Activated CD4-positive, alpha-beta memory T cell treated with anti-CD3 and anti-CD28 coated beads for 36 hours (primary cell): Measurements from ENCODE around the gene CD4. TPM values are rescaled to one million over a fixed set of nuclear protein-coding genes. Genes with fewer than 3 reads are reported as not detected.
A peak's percentile ranks its signal among the peaks of the same experiment; 100 is the strongest.

ENCODE experiments used
- CTCF ChIA-PET: fragments of 350-600 bp; sonication (Branson Sonifier 250); formaldehyde crosslinking; loops from one replicate; lab custom pipeline; 2021; ENCODE audit warnings: antibody characterized with exemption, inconsistent platforms; lab: Charles Lee
- POLR2A ChIA-PET: fragments of 350-600 bp; sonication (Branson Sonifier 250); formaldehyde crosslinking; loops from one replicate; lab custom pipeline; 2021; ENCODE audit warnings: antibody characterized with exemption; lab: Charles Lee
- DNase-seq: peaks from one replicate; pipeline ENCODE4 v3.0.0-alpha.2; 2020
- H3K27ac Mint-ChIP-seq: one replicate; pipeline ENCODE4 v1.8.0; 2021; ENCODE audit warnings: mixed read lengths
- H3K27me3 Mint-ChIP-seq: one replicate; pipeline ENCODE4 v1.8.0; 2021; ENCODE audit warnings: mixed read lengths
- H3K36me3 Mint-ChIP-seq: one replicate; pipeline ENCODE4 v1.8.0; 2021; ENCODE audit warnings: mixed read lengths
- H3K4me1 Mint-ChIP-seq: one replicate; pipeline ENCODE4 v1.8.0; 2021; ENCODE audit warnings: low read depth, mixed read lengths
- H3K4me3 Mint-ChIP-seq: one replicate; pipeline ENCODE4 v1.8.0; 2021; ENCODE audit warnings: mild to moderate bottlenecking, mixed read lengths
- H3K9me3 Mint-ChIP-seq: one replicate; pipeline ENCODE4 v1.8.0; 2021; ENCODE audit warnings: mixed read lengths
- intact Hi-C: fragments of 100-400 bp; cut with micrococcal nuclease; formaldehyde crosslinking; loops from one replicate; pipeline ENCODE4 v1.15.1; 2023
- total RNA-seq, 2 experiments: library from RNA; stranded (reverse); gene quantifications; one replicate each; pipeline ENCODE4 v1.2.3, GENCODE V29; 2021

The CD4 gene
- total RNA-seq, 2 experiments from 2014 or later = 290 to 300 TPM

DNA sequence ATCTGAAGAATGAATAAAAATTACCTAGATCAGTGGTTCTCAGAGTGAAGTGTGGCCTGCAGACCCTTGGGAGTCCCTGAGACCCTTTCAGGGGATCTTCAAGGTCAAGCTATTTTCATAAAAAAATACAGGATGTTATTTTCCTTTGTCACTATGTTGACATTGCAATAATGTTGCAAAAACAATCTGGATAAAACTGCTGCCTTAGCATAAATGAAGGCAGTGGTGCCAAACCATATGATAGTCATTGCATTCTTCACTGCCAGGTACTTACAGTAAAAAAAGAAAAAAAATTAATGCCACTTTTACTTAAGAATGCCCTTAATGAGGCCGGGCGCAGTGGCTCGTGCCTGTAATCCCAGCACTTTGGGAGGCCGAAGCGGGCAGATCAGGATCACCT is 2.0 kb upstream of the CD4 start:
- intact Hi-C loops = loop anchor here (5.0 to 10.0 kb wide), 2 partner anchors 180 to 333 kb away; partner anchors contain the start of genes CHD4 and TAPBPL
- no peaks in the 10 kb centered on the region for H3K9me3 Mint-ChIP-seq
- peaks cover 61% of the 10 kb centered on the region for H3K4me1 Mint-ChIP-seq
- peaks cover 19% of the 10 kb centered on the region for H3K36me3 Mint-ChIP-seq
- H3K4me3 Mint-ChIP-seq = peak overlapping the region; percentile 51
- ChIA-PET CTCF (interaction anchor here (0.6 to 10.5 kb wide), 7 partner anchors 9 to 103 kb away, joined by 3 to 81 read pairs (median 4); partner anchors contain the start of genes CDCA3, MLF2 and USP5), POLR2A (interaction anchor here (0.9 to 1.7 kb wide), 3 partner anchors 10 to 65 kb away, joined by 3 to 6 read pairs (median 3); partner anchors contain the start of genes LAG3 and USP5)
- no peaks in the 10 kb centered on the region for H3K27me3 Mint-ChIP-seq
- no peak for DNase-seq
- H3K27ac Mint-ChIP-seq = peak overlapping the region; percentile 81

DNA sequence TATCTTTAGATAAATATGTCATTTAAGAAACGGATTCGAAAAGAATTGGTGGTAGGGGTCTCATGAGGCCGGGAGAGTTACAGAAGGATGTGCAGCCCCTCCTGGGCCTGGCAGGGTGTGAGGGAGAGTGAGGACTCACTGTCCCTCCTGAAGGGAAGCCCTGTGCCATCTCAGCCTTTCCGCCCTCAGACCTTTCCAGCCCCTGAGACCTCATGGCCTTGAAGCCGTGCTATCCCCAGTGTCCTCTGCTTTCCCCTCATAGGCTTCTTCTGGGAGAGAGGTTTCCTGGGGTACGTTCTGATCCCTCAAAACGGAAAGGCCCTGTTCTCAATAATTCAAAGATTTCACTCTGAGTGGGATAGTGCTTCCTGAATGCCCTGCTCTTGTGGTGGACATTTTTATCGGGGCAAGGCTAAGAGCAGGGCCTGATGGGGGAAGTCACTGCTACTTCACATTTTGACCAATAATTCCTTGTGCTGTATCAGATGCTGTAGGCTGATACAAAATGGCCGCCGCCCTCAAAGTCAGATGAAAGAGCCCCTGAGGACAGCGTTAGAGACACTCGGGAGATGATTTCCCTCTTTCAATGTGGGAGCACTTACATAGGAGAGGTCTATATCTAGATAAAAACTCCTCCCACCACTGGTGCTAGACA is 1.3 kb downstream of the CD4 start:
- POLR2A ChIA-PET = interaction anchor here (1.4 to 4.6 kb wide), 9 partner anchors 12 to 101 kb away, joined by 3 to 37 read pairs (median 12); partner anchors contain the start of genes LAG3, MLF2, P3H3 and PTMS

DNA sequence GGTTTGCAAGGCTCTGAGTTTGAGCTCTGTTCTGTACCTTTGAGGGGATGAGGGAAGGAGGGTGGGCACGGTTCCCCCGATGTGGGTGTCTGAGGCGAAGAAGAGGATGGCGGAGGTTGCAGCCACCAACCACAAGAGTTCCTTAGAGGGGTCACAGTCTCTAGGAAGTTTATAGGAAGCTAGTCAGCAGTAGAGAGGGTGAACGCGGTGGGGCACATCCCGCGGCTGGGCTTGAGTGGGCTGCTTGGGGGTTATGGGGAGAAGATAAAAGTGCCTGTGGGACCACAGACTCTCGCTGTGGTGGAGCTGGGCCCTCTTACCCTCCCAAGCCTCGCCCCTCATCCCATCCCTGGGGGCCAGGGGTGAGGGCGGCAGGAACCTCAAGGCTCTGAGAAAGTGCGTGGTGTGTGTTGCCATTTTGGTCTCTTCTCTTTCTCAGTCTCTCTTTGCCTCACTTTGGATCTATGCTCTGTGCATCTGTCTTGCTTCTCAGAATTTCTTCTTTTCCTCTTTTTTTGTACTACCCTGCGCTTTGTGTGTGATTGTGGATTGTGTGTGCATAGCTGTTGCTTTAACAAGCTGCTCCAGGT is 2.7 kb downstream of the CD4 start:
- Mint-ChIP-seq H3K4me3 (peak overlapping the region; percentile 91), H3K27me3 (no peaks in the 10 kb centered on the region), H3K36me3 (peaks cover 53% of the 10 kb centered on the region), H3K4me1 (peaks cover 53% of the 10 kb centered on the region), H3K27ac (peak overlapping the region; percentile 95), H3K9me3 (no peaks in the 10 kb centered on the region)
- ChIA-PET POLR2A (interaction anchor here (0.6 to 4.6 kb wide), 14 partner anchors 8 to 257 kb away, joined by 3 to 37 read pairs (median 6); partner anchors contain the start of genes COPS7A, GAPDH, LAG3 and MLF2), CTCF (interaction anchor here (0.6 to 5.8 kb wide), 21 partner anchors 12 to 453 kb away, joined by 3 to 47 read pairs (median 4); partner anchors contain the start of genes COPS7A, GPR162, MLF2 and PTMS)
- intact Hi-C loops = loop anchor here (1.0 to 2.0 kb wide), 3 partner anchors 17 to 35 kb away; no protein-coding TSS in a partner anchor
- DNase-seq = peak; percentile 40

More for the DNA sequence above, 1.3 kb downstream of the CD4 start:
- H3K36me3 Mint-ChIP-seq = peaks cover 43% of the 10 kb centered on the region
- H3K9me3 Mint-ChIP-seq = no peaks in the 10 kb centered on the region
- intact Hi-C loops = loop anchor here (2.0 kb wide), 1 partner anchor 16 kb away; no protein-coding TSS in a partner anchor
- peak overlapping the region; percentile 91 for H3K4me3 Mint-ChIP-seq
- peaks cover 52% of the 10 kb centered on the region for H3K4me1 Mint-ChIP-seq
- peak; percentile 74 for DNase-seq
- CTCF ChIA-PET = interaction anchor here (1.6 to 5.8 kb wide), 8 partner anchors 10 to 170 kb away, joined by 3 to 47 read pairs (median 10); partner anchors contain the start of genes MLF2, PTMS and ZNF384
- peak overlapping the region; percentile 95 for H3K27ac Mint-ChIP-seq
- H3K27me3 Mint-ChIP-seq = no peaks in the 10 kb centered on the region

DNA sequence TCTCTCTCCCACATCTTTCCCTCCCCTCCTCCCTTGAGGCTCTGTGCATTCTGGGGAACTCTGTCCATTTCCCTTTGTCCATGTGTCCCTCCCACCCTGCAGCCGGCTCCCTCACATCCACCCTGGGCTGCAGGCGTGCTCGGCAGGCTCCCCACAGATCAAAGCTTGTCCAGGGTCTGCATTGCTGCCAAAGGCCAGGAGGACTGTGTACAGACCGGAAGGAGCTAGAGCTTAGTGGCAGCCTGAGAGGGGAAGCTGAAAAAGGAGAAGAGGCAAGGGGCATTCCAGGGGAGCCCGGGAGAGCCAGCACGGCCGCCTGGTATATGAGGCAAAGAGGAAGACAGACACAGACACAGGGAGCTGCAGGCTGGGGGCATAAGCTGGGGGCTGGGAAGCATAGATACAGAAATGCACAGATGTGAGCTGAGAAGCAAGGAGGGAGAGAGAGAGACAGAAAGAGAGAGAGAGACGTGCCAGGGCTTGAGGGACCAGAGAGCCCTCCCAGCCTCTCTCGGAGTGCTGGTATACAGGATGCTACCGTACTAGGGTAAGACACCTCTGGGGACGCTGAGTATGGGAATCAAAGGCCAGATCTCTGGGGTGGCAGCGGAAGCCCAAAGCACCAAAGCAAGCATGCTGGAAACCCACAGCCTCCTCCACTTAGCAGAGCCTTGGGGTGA is 3.3 kb downstream of the CD4 start:
- H3K9me3 Mint-ChIP-seq = no peaks in the 10 kb centered on the region
- DNase-seq = peak; percentile 55
- ChIA-PET CTCF (interaction anchor here (0.9 to 5.8 kb wide), 22 partner anchors 12 to 175 kb away, joined by 3 to 47 read pairs (median 4); partner anchors contain the start of genes COPS7A, GPR162, MLF2 and P3H3), POLR2A (interaction anchor here (0.8 to 4.6 kb wide), 14 partner anchors 9 to 258 kb away, joined by 3 to 37 read pairs (median 5); partner anchors contain the start of genes CDCA3, COPS7A, GAPDH and LAG3)
- H3K4me1 Mint-ChIP-seq = peaks cover 54% of the 10 kb centered on the region
- intact Hi-C loops = loop anchor here (1.0 to 2.0 kb wide), 2 partner anchors 28 to 34 kb away; no protein-coding TSS in a partner anchor
- H3K27me3 Mint-ChIP-seq = no peaks in the 10 kb centered on the region
- H3K27ac Mint-ChIP-seq = peak overlapping the region; percentile 95
- H3K4me3 Mint-ChIP-seq = peak overlapping the region; percentile 91
- peaks cover 59% of the 10 kb centered on the region for H3K36me3 Mint-ChIP-seq

DNA sequence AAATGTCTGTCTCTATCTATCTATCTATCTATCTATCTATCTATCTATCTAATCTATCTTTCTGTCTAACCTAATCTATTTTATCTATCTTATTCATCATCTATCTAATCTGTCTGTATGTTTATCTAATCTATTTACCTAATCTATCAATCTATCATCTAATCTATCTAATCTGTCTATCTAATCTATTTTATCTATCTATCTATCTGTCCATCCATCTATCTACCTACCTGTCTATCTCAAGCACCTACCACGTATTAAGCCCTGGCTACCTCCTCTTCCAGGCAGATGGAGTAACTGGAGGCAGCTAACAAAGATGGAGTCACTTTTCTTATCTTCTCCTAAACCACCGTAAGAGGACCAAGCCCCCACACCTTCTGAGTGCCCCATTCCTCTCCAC is 5.8 kb downstream of the CD4 start:
- DNase-seq = no peak
- POLR2A ChIA-PET = no interaction called here
- Mint-ChIP-seq H3K4me3 (no peak overlapping the region), H3K36me3 (peaks cover 71% of the 10 kb centered on the region), H3K9me3 (no peaks in the 10 kb centered on the region), H3K27ac (peak overlapping the region; percentile 34), H3K4me1 (peaks cover 57% of the 10 kb centered on the region), H3K27me3 (no peaks in the 10 kb centered on the region)
- CTCF ChIA-PET = interaction anchor here (1.4 to 2.7 kb wide), 4 partner anchors 16 to 225 kb away, joined by 3 to 11 read pairs (median 6); partner anchors contain the start of gene MLF2
- intact Hi-C loops = no loop called here

DNA sequence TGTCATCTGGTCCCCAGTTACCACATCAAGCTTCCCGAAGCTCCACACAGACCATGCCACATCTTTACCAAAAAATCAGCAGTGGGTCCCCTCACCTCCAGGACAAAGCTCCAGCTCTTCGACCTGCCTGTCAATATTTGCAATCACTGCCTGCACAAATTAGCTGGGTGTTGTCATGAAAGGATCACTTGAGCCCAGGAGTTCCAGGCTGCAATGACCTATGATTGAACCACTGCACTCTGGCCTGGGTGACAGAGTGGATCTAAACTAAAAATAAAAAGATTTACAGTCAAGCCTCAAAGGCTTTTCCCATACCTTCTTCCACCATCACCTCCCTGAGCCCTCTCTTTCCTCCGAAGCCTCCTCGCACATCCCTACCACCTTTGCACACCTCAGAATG is 7.2 kb downstream of the CD4 start:
- Mint-ChIP-seq H3K9me3 (no peaks in the 10 kb centered on the region), H3K27ac (no peak overlapping the region), H3K4me1 (peaks cover 57% of the 10 kb centered on the region), H3K4me3 (no peak overlapping the region), H3K36me3 (peaks cover 65% of the 10 kb centered on the region), H3K27me3 (no peaks in the 10 kb centered on the region)
- CTCF ChIA-PET = interaction anchor here (1.1 to 2.7 kb wide), 4 partner anchors 18 to 43 kb away, joined by 3 to 11 read pairs (median 6); partner anchors contain the start of gene MLF2
- POLR2A ChIA-PET = interaction anchor here (0.6 kb wide), 1 partner anchor 247 kb away, joined by 3 read pairs; no protein-coding TSS in a partner anchor
- no peak for DNase-seq
- intact Hi-C loops = no loop called here

DNA sequence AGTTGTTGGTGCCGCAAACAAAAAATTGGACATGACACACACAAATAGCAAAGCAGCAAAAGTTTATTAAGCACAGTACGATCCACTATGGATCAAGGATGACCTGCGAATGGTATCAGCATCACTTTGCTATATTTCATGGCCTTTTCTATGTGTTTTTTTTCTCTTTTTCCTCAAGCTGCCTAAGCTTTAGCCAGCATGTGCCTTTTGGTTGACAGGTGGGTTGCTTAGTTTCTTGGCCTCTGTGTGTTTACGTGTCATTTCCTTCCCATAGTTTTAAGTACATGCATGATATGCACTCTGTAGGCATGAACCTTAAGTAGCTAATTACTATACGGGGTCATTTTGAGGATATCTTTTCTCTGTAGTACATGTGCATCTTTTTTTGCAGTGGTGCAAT is 9.8 kb downstream of the CD4 start:
- Mint-ChIP-seq H3K9me3 (no peaks in the 10 kb centered on the region), H3K27ac (no peak overlapping the region), H3K27me3 (no peaks in the 10 kb centered on the region), H3K36me3 (peaks cover 54% of the 10 kb centered on the region), H3K4me3 (no peak overlapping the region), H3K4me1 (peaks cover 42% of the 10 kb centered on the region)
- intact Hi-C loops = no loop called here
- CTCF ChIA-PET = interaction anchor here (1.0 kb wide), 1 partner anchor 46 kb away, joined by 4 read pairs; the partner anchor contains the start of gene MLF2
- no peak for DNase-seq
- POLR2A ChIA-PET = no interaction called here

DNA sequence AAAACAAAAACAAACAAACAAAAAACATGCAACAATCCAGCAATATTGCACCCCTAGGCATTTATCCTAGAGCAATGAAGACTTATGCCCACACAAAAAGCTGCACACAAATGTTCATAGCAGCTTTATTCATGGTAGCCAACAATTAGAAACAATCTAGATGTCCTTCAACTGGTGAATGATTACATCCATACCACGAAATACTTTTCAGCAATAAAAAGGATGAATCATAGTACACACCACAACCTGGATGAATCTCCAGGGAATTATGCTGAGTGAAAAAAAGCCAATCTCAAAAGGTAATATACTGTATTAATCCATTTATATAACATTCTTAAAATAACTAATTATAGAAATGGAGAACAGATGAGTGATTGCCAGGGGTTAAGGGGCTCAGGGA is 17.8 kb downstream of the CD4 start:
- intact Hi-C loops = no loop called here
- Mint-ChIP-seq H3K9me3 (no peaks in the 10 kb centered on the region), H3K4me1 (peaks cover 13% of the 10 kb centered on the region), H3K4me3 (no peak overlapping the region), H3K36me3 (peaks cover 26% of the 10 kb centered on the region), H3K27ac (no peak overlapping the region), H3K27me3 (no peaks in the 10 kb centered on the region)
- ChIA-PET CTCF (no interaction called here), POLR2A (interaction anchor here (0.6 kb wide), 1 partner anchor 505 kb away, joined by 4 read pairs; no protein-coding TSS in a partner anchor)
- no peak for DNase-seq

DNA sequence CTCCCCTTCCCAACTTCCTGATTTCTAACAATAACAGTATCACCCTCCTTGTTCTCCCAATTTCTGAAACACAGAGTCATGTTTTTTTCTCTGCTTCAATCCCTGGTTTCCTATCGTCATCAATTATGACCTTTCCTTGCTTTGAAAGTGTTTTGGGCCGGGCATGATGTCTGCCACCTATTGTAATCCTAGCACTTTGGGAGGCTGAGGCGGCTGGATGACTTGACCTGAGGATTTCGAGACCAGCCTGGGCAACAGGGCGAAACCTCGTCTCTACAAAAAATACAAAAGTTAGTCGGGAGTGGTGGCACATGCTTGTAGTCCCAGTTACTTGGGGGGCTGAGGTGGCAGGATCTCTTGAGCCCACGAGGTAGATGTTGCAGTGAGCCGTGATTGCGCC is 19.7 kb downstream of the CD4 start:
- no peaks in the 10 kb centered on the region for H3K27me3 Mint-ChIP-seq
- no peak overlapping the region for H3K27ac Mint-ChIP-seq
- ChIA-PET POLR2A (interaction anchor here (1.5 kb wide), 1 partner anchor 16 kb away, joined by 3 read pairs; no protein-coding TSS in a partner anchor), CTCF (interaction anchor here (0.6 to 1.5 kb wide), 4 partner anchors 15 to 365 kb away, joined by 3 to 8 read pairs (median 4); partner anchors contain the start of gene MLF2)
- no peaks in the 10 kb centered on the region for H3K9me3 Mint-ChIP-seq
- intact Hi-C loops = no loop called here
- H3K4me1 Mint-ChIP-seq = peaks cover 13% of the 10 kb centered on the region
- H3K36me3 Mint-ChIP-seq = peaks cover 20% of the 10 kb centered on the region
- no peak for DNase-seq
- H3K4me3 Mint-ChIP-seq = no peak overlapping the region

DNA sequence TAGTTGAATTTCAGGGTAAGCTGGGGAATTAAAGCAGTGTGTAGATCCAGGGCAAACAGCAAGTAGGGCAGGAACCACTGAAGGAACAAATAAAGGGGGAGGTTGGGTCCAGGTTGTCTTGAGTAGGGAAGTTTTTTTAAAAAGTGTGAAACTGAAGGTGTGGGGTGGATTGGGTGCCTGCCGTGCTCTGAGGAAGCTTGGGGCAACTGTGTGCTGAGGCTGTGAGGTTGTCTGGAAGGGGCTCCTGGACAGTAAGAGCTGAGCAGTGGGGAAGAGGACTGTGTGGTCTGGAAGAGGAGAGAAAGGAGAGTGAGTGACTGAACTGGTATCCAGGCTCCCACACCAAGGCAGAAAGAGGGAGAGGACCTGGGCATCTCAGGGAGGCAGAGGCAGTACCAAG is 21.4 kb downstream of the CD4 start:
- peak overlapping the region; percentile 2 for H3K27ac Mint-ChIP-seq
- no peak for DNase-seq
- intact Hi-C loops = no loop called here
- H3K9me3 Mint-ChIP-seq = no peaks in the 10 kb centered on the region
- CTCF ChIA-PET = interaction anchor here (1.0 to 1.4 kb wide), 3 partner anchors 24 to 44 kb away, joined by 3 to 4 read pairs (median 4); no protein-coding TSS in a partner anchor
- POLR2A ChIA-PET = interaction anchor here (1.2 to 1.5 kb wide), 3 partner anchors 17 to 57 kb away, joined by 3 read pairs; no protein-coding TSS in a partner anchor
- H3K4me1 Mint-ChIP-seq = peaks cover 13% of the 10 kb centered on the region
- no peak overlapping the region for H3K4me3 Mint-ChIP-seq
- peaks cover 23% of the 10 kb centered on the region for H3K36me3 Mint-ChIP-seq
- H3K27me3 Mint-ChIP-seq = no peaks in the 10 kb centered on the region
